ENCODE results near the gene MTA3. TPM values are rescaled to one million over a fixed set of nuclear protein-coding genes. Genes with fewer than 3 reads are reported as not detected.

MTA3 gene
- total and polyA plus RNA-seq, 2 of the 8 experiments (the other 6 are each of a cell fraction or from before 2014, with no cell fraction given): 125 to 184 TPM

DNA sequence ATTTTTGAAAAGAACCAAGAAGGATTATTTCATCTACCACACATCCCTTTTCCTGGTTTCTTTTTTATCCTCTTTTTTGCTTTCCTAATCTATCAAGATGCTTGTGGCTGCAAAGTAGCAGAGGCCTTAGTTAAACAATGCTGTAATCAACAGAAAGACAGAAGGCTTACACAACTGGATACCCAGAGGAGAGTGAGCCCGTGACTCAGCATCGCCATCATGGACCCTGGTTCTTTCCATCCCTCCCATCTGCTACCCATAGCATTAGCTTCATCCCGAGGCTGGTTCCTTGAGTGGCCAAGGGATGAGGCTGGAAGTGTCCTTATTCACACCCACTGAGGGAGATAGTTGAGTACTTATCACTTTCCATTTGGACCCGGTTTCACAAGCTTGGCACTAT is 231.4 kb downstream of the MTA3 start:
- no peaks in the 10 kb centered on the region for H3K79me2 ChIP-seq (ENCODE audit: control insufficient read depth in 1 of 2, insufficient read depth in 2 of 2, low read length in 2 of 2)
- H2BK120ac ChIP-seq (replicated peaks; ENCODE audit: low read depth, low read length): no peak overlapping the region
- CTCF ChIA-PET (ENCODE audit: partially characterized antibody): interaction anchor here (0.5 to 1.9 kb wide), 6 partner anchors 9 to 686 kb away, joined by 3 to 16 read pairs (median 4); no protein-coding TSS in a partner anchor
- H2AK5ac ChIP-seq (ENCODE audit: low read depth, low read length): no peak overlapping the region
- no peak overlapping the region for H3K56ac ChIP-seq (replicated peaks; ENCODE audit: insufficient read length, low read depth, low read length)
- H2AFZ ChIP-seq (ENCODE audit: low read length): no peak overlapping the region
- H4K20me1 ChIP-seq (replicated peaks in 1 of 2; ENCODE audit: control insufficient read depth in 1 of 2, insufficient read depth in 2 of 2, low read length in 2 of 2): no peaks in the 10 kb centered on the region
- H3K27me3 ChIP-seq (replicated peaks in 1 of 4; ENCODE audit: control insufficient read depth in 3 of 4, extremely low read depth in 1 of 4, insufficient read depth in 3 of 4, low read length in 3 of 4): no peaks in the 10 kb centered on the region
- no peak overlapping the region for H4K91ac ChIP-seq (replicated peaks; ENCODE audit: insufficient read length, low read length)
- WGBS, 2 experiments (ENCODE audit: extremely low coverage in 1 of 2, insufficient coverage in 1 of 2, insufficient read length in 1 of 2, insufficient replicate concordance in 2 of 2, low coverage in 1 of 2, low lambda C conversion rate in 2 of 2, missing lambda C conversion rate in 1 of 2): 83% methylated on average over 4 of the region's 4 CpGs; no CpG with 5 or more reads in 1 of the 2 experiments
- no peaks in the 10 kb centered on the region for H3K36me3 ChIP-seq (ENCODE audit: control insufficient read depth in 2 of 4, insufficient read depth in 4 of 4, low read length in 3 of 4)
- no peak overlapping the region for H4K8ac ChIP-seq (ENCODE audit: extremely low read depth, insufficient read depth, low read length)
- no peak overlapping the region for H2BK20ac ChIP-seq (ENCODE audit: low read length)
- H4K5ac ChIP-seq (ENCODE audit: insufficient read length, low read depth, low read length): no peak overlapping the region
- H2BK12ac ChIP-seq (ENCODE audit: low read depth, low read length): no peak overlapping the region
- DNase-seq (ENCODE audit: low read depth in 1 of 2, low spot score in 2 of 2) (no peak), FAIRE-seq (no peak)
- H3K4ac ChIP-seq (replicated peaks; ENCODE audit: insufficient read length, low read depth, low read length): no peak overlapping the region
- H3K23me2 ChIP-seq (ENCODE audit: low read depth, low read length): no peaks in the 10 kb centered on the region
- H3K14ac ChIP-seq (ENCODE audit: insufficient read length): no peak overlapping the region
- no peak overlapping the region for H2BK15ac ChIP-seq (ENCODE audit: low read length)
- no peak overlapping the region for H3K18ac ChIP-seq (ENCODE audit: extremely low read depth, low read length)
- no peaks in the 10 kb centered on the region for H3K79me1 ChIP-seq (ENCODE audit: low read depth, low read length)
- no peak overlapping the region for H3K23ac ChIP-seq (ENCODE audit: insufficient read length)
- H3K4me1 ChIP-seq (replicated peaks in 1 of 4; ENCODE audit: control insufficient read depth in 3 of 4, insufficient read depth in 4 of 4, low read length in 3 of 4): no peaks in the 10 kb centered on the region
- POLR2A ChIA-PET (ENCODE audit: partially characterized antibody): interaction anchor here (3.3 kb wide), 1 partner anchor 10 kb away, joined by 21 read pairs; no protein-coding TSS in a partner anchor
- TF ChIP-seq ASH2L (IDR thresholded peaks at IDR 0.05; ENCODE audit: low read length) (no peak), CTBP2 (IDR thresholded peaks at IDR 0.05; ENCODE audit: borderline replicate concordance, insufficient read depth, insufficient read length, low read length) (no peak), BACH1 (IDR thresholded peaks at IDR 0.05; ENCODE audit: low read length) (no peak), EP300 (IDR thresholded peaks at IDR 0.05; ENCODE audit: borderline replicate concordance in 1 of 2, low read depth in 2 of 2, low read length in 2 of 2) (no peak), TCF12 (IDR thresholded peaks at IDR 0.05; ENCODE audit: low read depth, low read length) (no peak), POLR2A (IDR thresholded peaks at IDR 0.05; ENCODE audit: control extremely low read depth in 1 of 2, low read depth in 2 of 2, low read length in 2 of 2) (no peak), SRF (IDR thresholded peaks at IDR 0.05; ENCODE audit: low read depth, low read length) (no peak), CEBPB (IDR thresholded peaks at IDR 0.05; ENCODE audit: low read depth, low read length) (no peak), GTF2F1 (IDR thresholded peaks at IDR 0.05; ENCODE audit: borderline replicate concordance, low read depth, low read length) (no peak), RXRA (IDR thresholded peaks at IDR 0.05; ENCODE audit: insufficient read depth, low read depth, low read length) (no peak)
- TF ChIP-seq, protein P1, sequence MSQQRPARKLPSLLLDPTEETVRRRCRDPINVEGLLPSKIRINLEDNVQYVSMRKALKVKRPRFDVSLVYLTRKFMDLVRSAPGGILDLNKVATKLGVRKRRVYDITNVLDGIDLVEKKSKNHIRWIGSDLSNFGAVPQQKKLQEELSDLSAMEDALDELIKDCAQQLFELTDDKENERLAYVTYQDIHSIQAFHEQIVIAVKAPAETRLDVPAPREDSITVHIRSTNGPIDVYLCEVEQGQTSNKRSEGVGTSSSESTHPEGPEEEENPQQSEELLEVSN (IDR thresholded peaks at IDR 0.05): no peak
- TF ChIP-seq, protein P2, sequence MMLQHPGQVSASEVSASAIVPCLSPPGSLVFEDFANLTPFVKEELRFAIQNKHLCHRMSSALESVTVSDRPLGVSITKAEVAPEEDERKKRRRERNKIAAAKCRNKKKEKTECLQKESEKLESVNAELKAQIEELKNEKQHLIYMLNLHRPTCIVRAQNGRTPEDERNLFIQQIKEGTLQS (IDR thresholded peaks at IDR 0.05; ENCODE audit: insufficient read depth, low read depth, low read length): no peak
- no peaks in the 10 kb centered on the region for H3K9me3 ChIP-seq (ENCODE audit: insufficient read depth in 2 of 2, low read depth in 1 of 2, low read length in 1 of 2)
- no peak overlapping the region for H3K4me2 ChIP-seq (ENCODE audit: insufficient read depth in 1 of 2, low read depth in 2 of 2, low read length in 2 of 2)
- no peak overlapping the region for H3K9ac ChIP-seq (replicated peaks in 1 of 4; ENCODE audit: extremely low read depth in 1 of 4, low read depth in 3 of 4, low read length in 3 of 4)
- H3K27ac ChIP-seq (ENCODE audit: low read depth, low read length): no peak overlapping the region
- no peak overlapping the region for H3K4me3 ChIP-seq (ENCODE audit: extremely low read depth in 1 of 4, insufficient read depth in 2 of 4, low read depth in 3 of 4, low read length in 4 of 4)
- H2BK5ac ChIP-seq (ENCODE audit: low read depth, low read length): no peak overlapping the region

Measured in H1 (cell line).